ENCODE data around the gene WBP2NL.
"Not testable (repeated sequence)": the region's sequence is repeated elsewhere in the genome, so short reads cannot be mapped to it uniquely, and the experiment has no call there.

Gene WBP2NL, protein sequence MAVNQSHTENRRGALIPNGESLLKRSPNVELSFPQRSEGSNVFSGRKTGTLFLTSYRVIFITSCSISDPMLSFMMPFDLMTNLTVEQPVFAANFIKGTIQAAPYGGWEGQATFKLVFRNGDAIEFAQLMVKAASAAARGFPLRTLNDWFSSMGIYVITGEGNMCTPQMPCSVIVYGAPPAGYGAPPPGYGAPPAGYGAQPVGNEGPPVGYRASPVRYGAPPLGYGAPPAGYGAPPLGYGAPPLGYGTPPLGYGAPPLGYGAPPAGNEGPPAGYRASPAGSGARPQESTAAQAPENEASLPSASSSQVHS

DNA sequence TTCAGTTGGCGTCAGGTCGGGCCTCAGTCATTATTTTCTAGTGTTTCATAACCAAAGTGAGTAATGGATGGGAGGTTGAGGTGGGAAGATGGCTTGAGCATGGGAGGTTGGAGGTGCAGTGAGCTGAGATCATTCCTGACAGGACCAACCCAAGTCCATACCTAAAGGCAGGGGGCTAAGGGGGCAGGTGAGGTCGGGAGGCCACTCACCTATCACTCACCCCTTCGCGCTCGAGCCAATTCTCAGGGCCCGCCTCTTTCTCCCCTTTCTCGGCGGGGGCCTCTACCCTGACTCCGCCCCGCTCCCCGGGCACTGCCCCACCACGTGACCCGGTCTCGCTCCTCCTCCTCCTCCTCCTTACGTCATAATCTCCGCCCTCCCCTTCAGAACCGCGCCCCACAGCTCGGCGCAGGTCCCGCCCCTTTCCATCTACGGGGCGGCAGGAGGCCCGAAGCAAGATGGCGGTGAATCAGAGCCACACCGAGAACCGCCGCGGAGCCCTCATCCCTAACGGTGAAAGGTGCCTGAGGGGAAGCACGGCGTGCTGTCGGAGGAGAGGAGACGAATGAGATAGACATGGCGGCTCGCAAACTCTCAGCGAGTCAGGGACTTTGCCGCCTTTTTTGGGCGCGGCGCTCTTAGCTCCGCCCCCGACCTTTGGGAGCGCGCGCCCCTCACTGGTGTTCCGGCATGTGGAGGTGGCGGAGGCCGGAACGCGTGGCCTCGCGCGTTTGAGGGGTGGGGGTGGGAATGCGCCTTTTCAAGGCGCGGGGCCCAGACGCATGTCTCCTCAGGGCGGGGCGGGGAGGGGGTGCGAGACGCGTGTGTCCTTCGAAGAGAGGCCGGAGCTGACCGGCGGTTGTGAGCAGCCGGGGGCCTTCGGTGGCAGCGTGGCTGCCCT lies at the start of gene WBP2NL:
Gene WBP2NL, plus strand, starts transcription at position 428 of the 901 bp plus-strand sequence. Its CDS starts 31 bp downstream, at position 459.
- DNase-seq, result peak; percentile 43

DNA sequence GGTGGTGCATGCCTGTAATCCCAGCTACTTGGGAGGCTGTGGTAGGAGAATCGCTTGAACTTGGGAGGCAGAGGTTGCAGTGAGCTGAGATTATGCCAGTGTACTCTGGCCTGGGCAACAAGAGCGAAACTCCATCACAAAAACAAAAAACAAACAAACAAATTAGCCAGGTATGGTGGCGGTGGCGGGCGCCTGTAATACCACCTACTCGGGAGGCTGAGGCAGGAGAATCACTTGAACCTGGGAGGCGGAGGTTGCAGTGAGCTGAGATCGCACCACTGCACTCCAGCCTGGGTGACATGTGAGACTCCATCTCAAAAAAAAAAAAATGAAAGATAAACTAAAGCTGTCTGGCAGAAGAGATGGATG lies 49.7 kb upstream of the WBP2NL start:
- not testable (repeated sequence) for DNase-seq

DNA sequence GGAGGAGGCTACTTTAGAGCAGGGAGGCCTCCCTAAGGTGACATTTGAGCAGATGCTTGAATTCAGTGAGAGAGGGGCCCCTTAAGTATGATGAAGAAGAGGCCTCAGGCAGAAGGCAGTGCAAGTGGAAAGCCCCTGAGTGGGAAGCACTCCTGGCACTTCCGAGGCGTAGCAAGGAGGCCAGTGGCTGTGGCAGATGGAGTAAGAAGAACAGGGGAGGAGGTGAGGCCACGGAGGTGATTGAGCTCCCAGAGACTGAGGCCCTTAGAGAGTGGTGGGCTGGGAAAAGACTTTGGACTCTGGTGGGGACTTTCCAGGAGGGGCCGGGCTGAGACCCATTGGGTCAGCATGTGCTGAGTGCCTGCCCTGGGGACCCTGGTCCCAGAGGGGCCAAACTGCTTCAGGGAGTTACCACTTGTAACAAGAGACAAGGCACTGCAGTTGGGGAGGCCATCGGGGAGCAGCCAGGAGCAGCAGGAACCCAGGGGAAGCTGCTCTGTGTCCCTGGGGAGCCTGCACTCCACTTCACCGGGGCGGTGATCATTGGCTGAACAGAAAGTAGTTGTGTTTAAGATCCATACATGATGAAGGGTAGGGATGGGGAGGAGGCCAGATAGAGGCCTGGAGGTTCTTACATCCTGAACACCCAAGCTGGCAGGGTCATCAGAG lies 49.2 kb upstream of the WBP2NL start:
- DNase-seq, result no peak

DNA sequence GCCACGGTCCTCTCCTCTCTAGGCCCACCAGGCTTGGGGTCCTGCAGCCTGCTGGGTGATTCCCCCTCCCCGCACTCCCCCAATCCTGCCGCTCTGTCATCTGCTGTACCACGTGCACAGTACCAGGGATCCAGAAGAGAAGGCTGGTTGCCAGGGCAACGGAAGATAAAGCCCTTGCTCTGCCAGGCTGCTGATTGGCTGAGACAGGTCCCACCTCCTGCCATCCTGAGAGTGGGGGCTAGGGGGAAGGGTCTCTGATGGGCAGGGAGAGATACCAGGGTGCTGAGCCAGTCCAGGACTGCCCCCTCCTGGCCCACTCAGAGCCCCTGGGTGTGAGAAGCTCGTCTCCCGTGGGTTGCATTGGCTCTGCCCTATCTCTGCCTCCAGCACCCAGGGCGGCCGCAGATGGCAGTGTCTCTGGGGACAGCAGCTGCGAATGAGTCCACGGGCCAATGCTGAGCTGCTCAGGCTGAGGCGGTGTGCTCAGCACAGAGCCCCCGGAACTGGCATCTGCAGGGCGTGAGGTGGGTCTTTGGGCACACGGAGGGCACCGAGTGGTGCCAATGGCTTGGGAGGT lies 46.6 kb upstream of the WBP2NL start, which contains the start of gene SMIM45:
Gene SMIM45, plus strand, starts transcription at position 253 of the 577 bp plus-strand sequence.
- no peak for DNase-seq

DNA sequence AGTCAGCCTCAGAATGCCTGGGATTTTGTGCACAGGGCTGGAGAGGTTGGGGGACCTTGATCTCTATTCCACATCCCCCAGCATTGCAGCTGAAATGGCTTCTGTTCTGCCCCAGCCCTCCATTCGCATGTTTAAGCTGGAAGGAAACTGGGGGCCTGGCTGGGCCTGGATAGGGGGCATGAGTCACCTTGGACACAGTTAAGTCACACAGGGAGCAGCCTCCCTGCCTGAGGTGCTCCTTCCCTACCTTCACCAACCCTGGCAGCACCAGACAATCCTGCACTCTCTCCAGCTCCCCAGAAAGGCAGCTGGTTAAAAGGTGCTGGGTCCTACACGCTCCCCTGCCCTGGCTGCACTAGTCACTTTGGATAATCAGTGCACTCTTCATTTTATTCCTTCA lies 45.9 kb upstream of the WBP2NL start:
- DNase-seq, result no peak

DNA sequence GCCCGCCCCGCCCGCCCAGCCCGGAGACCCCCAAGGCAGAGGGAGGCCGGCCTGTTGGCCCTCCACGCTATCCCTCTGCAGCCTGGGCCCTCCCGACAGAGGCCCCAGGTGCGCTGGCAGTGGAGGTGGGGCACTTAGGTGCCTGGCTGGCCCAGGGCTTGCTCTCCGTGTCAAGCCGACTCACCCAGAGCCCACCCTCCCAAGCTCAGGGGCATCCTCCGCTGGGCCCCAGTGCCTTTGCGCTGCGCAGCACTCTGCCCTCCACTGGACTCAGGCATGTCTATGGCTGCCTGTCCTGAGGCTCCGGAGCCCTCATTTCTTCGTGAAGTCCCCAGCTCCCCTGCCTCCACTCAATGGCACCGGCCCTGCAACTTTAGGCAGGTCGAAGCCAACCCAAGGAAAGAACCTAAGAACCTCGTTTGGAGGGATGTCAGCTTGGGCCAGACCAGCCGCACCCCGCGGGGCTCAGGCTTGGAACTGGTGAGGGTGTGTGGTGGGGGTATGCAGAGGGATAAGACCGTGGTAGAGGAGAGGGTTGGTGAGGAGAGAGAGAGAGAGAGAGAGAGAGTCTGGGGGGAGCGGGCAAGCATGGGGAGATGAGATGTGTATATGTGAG lies 40.5 kb upstream of the WBP2NL start:
- no peak for DNase-seq

DNA sequence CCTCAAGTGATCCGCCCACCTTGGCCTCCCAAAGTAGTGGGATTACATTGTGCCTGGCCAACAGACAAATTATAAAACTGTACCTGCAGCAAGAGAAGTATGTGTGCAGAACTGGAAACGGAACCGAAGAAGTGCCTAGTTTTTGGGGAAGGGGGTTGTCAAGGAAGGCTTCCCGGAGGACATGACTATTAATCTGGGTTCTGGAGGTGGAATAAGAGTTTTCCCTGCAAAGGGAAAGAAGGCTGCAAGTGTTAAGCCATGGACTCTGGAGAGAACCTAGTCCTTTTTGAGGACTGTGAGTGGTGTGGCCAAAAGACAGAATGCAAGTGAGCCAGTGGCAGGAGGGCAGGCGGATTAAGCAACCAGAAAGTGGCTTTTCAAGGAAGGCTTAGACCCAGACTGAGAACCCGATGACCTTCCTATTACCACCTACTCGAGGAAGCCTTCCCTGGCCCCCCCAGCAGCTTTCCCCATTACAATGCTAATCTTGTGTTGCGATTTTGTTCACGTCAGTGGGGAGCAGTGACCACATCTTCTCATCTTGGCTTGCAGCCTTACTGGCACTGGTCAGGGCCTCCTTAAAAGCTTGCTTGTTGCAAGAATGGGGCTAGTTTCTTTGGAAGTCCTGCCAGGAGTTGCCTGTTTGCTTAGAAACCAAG lies 35.0 kb upstream of the WBP2NL start:
- no peak for DNase-seq

DNA sequence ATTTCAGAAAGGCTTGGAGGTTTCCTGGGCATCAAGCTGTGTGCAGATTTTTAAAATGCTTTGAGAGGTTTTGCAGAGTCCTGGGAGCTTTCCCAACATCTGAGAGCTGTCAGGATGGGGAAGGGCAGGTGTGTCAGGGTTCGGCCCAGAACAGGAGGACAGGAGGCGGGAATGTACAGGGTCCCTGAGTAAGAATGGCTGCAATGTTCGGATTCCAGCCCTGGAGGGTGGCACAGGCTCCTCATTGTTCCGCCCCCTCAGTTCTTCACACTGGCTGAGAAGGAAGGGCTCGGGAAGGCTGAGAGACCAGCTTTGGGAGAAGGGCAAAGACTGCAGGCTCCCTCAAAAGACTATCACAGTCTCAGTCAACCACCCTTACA lies 34.5 kb upstream of the WBP2NL start:
- DNase-seq, result no peak

DNA sequence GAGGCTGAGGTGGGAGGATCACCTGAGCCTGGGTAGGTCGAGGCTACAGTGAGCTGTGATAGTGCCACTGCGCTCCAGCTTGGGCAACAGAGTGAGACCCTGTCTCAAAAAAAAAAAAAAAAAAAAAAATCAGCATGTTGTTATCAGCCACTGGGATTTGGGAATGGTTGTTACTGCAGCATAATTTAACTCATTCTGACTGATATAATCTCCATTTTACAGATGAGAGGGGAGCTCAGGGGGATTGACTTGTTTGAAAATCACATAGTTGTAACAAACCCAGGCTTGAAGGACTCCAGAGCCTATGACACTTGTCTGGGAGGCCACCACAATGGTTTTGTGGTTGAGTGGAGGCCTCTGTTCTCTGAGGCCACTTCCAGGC lies 32.4 kb upstream of the WBP2NL start:
- no peak for DNase-seq

DNA sequence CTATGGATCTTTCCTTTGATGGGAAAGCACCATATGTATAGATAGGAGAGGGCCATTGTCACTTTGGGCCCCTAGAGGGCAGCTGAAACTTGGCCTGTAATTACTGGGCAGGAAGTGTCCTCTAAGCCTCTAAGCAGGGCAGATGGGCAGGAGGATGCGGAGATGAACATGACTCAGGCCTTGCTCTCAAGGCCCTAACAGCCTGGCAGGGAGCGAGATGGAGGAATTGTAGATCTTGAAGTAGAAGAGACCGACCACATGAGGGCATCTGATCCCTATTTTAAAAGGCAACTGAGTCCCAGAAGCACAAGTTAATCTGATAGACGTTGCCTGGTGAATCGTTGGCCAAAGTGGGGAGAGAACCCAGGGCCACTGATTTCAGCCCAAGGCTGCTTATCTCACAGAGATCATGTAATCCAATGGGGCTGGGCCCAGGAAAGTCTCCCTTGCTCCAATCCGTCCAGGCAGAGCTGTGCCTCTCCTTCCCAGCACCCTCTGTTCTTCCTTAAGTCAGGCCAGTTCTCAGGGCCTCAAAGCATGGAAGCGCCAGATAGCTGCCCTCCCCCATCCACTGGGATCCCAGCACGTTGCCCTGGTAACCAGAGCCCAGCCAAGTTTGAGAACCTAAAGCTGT lies 31.9 kb upstream of the WBP2NL start:
- peak; percentile 62 for DNase-seq

DNA sequence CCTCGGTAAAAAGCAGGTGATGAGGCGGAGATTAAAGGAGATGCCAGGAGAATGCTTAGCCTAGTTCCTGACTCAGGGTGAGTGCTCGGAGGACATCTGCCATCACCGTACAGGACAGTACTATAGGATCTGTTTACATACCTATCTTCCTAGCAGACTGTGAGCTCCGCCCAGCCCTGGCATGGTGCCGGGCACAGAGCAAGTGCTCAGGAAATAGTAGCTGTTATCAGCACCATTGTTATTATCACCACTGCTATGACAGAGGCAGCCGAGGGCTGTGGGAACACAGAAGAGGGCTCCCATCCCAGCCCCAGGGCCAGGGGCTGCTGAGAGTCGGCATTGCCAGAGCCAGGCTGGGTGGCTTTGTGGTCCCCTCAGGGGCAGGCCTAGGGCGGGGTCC lies 30.0 kb upstream of the WBP2NL start:
- no peak for DNase-seq

DNA sequence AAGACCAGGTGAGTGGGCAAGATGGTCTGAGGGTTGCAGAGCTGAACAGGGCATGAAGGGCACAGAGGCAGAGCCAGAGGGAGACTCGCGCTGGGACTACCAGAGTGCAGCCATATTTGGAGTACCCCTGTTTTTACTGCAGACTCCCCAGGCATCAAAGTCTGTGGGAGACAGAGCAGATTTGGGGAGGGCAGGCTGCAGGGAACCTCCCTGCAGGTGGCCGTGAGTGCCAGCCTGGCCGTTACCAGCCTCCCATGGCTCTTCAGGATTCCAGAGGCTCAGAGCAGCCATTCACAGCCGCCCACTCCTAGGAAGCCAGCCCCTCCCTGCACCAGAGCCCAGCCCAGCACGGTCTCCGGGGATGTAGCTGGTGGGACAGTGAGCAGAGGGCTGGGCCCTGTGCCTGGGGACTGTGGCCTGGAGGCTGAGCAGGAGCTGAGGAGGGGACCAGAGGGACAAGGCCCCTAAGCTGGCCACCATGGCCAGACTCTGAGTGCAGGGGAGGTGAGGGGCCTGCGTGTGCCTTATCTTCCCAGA lies 29.4 kb upstream of the WBP2NL start, which contains the start of gene SEPTIN3:
Gene SEPTIN3, plus strand, starts transcription at position 334 of the 537 bp plus-strand sequence. CDS start 2,050 bp downstream, outside the sequence.
- no peak for DNase-seq

DNA sequence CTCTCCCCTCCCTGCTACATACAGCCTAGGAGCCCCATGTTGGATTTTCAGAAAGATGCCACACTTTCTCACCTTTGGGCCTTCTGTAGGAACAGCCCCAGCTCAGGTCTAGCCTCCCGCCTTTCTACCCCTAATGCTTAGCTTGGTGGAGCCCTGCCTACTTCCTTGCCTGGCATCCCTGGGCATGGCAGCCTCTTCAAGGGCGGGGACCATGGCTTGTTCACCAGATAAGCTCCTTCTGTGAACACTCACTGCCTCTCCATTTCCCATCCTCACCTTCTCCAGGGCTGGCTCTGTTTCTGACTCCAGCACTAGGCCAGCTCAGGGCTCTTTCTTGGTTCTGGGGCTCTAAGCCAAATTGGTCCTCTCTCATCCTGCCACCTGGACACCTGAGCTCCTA lies 28.0 kb upstream of the WBP2NL start:
- DNase-seq, result no peak

DNA sequence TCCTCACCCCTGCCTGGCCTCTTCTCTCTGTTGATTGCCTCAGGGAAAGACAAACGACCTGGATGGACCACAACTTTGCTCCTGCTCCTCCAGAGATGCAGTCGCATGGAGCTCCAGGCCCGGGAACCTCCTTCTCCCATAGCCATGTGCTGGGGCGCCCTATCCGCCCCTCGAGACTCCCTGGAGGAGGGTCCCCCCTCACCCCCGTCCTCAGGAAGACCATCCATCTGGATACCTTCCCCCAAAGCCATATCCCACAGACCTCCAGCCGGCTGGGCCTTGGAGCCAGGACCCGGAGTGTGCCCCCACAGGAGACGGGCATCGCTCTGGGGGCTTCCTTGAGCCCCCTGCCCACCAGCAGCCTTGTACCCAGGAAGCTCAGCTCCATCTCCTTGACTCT lies 27.2 kb upstream of the WBP2NL start:
- DNase-seq, result no peak

DNA sequence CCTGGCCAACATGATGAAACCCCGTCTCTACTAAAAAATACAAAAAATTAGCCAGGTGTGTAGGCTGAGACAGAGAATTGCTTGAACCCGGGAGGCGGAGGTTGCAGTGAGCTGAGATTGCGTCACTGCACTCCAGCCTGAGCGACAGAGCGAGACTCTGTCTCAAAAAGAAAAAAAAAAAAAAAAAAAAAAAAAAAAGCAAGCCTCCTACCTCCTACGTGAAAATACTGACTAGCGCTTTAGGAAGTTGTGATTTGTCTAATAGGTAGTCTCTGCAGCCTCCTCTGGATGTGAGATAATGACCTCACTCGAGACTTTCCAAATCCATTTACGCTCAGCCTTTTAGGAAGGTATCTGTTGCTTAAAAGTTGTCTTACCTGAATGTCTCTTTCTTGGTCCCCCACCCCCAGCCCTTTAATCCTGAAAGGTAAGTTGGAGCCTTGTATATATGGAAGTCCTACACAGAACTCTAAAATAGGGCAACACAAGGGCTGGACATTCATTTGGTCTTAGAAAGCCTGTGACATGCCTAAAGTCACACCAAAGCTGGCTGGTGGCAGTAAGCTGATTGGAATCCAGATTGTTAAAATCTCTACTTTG lies 23.8 kb upstream of the WBP2NL start:
- no peak for DNase-seq

DNA sequence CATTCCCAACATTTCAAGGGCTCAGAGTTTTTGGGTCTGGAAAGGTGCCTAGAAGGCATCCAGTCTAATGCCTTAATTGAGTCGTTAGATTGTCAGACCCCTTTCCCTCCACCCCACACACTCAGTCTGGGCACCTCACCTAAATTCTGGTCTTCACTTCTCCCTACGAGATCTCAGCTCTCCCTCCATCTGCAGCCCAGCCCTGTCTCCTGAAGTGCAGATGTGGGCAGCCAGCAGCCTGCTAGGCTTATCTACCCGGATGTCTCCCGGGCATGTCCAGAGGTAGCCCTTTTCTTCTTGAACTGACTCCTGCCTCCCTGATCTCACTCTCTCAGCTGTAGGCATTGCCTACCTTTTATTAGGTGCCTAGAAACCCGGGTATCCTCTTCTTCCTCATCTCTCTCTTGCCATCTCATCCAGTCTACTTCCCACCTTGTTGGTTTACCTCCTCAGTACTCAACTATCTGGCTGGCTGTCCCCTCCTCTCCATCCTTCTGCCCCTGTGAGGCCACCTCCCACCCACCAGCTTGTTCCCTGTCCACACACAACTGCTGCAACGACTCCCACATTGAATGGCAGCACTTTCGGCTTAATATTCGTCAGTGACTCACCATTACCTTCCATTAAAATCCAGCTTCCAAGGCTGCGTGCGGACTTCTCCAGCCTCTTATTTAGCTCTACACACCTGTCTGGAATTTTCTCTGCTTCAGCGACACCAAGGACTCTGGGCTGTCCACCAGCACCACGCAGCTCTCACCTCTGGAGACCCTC lies 23.1 kb upstream of the WBP2NL start:
- no peak for DNase-seq

DNA sequence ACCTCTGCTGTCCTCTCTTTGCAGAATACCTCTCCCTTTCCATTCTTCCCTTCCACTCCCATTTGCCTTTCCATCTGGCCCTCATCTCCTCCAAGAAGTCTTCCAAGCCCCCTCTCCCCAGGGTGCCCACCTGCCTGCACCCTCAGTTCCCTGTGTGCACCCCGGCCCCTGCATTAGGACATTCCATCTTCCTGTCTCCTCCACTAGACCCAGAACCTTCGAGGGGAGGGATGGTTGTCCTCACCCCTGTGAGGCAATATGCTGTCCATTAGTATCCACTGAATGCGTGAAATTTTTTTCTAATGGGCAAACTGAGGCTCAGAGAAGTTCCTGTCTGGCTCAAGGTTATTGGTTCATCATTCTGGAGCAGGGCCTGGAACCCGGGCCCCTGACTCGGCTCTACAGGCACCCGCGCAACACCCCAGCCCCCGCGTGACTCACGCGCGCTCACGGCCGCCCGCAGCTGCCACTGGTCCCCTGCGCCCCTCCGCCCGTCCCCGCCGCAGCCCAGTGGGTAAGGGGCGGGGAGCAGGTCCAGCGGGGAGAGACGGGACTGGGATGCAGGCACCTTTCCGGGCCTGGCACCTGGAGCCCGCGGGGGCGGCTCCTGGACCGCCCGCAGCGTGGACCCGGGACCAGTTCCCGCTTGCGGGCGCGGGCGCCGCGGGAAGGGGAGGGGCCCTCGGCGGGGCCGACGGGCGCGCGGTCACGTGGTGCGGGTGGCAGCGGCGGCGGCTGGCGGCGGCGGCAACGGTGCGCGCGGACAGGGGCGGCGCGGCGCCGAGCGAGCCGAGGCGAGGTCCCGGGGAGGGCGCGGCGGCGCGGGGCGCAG lies 22.3 kb upstream of the WBP2NL start:
- no peak for DNase-seq

DNA sequence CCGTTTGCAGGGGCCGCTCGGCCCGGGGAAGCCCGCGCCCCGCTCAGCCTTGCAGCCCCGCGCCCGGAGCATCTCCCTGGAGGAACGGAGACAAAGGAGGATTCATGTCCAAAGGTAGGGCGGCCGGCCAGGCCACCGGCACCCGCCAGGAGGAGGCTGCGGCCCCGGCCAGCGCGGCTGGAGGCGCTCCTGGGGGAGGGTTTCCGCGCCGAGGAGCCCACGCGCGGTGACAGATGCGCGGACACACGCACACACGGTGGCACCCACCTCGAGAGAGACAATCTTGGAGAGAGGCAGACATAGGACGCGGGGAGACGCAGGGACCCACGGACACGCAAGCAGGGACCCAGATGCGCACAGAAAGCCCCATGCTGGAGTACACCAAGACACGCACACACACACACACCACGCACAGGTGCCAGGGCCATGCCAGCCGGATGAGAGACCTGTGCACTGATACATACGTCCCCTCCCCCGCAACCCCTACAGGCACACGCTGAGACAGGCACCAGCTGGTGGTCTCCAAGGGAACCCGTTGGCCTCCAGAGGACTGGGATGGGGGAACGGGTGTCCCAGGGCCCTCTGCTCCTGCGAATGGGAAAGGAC lies 21.5 kb upstream of the WBP2NL start:
- no peak for DNase-seq

DNA sequence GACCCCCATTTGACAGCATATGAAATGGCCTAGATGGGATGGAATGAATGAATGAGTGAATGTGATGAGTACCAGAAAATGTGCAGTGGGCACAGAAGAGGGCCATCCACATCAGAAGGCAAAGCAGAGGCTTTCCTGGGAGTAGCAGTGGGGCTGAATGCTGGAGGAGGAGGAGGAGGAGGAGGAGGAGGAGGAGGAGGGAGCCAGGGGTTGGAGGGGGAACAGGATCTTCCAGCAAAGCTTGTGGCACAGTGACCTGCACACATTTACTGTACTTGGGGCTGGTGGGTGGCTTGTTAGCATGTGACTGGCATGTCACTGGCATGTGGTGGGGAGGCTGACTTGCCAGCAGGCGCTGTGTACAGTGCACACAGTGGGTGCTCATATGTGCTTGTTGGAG lies 19.9 kb upstream of the WBP2NL start:
- no peak for DNase-seq
